CD4-positive, alpha-beta T cell treated with Interleukin-4 for 1 hour (primary cell): ENCODE measurements around the gene IPO9.
"Not testable (repeated sequence)": the region's sequence is repeated elsewhere in the genome, so short reads cannot be mapped to it uniquely, and the experiment has no call there.

Experiments used
- DNase-seq, 2 donors: peaks; one replicate each; pipeline ENCODE4 v3.0.0-alpha.2; 2020 to 2022

IPO9 gene

DNA sequence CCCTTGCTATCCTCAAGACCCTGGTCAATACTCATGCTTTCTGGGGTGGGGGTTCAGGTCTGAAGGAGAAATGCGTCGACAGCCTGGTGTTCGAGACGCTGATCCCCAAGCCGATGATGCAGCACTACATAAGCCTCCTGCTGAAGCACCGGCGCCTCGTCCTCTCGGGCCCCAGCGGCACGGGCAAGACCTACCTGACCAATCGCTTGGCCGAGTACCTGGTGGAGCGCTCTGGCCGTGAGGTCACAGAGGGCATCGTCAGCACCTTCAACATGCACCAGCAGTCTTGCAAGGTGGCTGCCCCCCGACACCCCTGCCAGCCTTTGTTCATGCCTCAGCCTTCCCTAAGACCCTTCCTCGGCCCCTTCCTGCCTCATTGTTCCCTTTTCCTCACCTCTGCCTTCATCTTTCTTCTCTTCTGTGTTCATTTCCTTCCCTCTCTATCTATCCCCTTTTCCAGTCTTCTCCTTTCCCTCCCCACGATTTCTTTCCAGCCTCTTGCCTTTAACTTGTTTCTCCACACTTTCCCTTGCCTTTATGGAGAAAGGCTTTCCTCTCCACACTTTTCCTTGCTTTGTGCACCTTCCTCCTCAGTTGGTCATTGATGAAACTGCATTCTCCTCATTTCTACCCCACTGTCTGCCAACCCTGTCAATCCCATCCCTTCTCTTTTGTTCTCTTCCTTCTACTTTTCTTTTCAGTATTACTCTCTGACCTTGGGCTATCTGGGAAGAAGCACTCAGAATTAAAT, 18.3 kb upstream of the IPO9 start:
- DNase-seq = no peak

DNA sequence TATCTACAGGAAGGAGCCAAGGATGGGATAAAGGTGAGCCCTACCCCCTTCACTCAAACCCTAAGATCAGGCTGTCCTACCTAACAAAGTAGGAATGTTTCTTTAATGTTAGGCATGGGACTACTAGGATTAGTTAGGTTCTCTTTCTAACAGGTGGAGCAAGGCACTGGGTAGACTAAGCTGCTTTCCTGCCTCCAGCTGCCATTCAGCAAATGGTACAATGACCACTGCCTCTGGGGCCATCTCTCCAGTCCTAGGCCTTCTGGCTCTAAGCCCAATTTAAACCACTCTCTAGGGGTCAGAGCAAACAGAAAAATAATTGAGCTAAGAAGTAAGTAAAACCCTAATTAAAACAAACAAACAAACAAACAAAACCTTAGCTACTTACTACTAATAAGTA, 15.7 kb upstream of the IPO9 start:
- DNase-seq = no peak

DNA sequence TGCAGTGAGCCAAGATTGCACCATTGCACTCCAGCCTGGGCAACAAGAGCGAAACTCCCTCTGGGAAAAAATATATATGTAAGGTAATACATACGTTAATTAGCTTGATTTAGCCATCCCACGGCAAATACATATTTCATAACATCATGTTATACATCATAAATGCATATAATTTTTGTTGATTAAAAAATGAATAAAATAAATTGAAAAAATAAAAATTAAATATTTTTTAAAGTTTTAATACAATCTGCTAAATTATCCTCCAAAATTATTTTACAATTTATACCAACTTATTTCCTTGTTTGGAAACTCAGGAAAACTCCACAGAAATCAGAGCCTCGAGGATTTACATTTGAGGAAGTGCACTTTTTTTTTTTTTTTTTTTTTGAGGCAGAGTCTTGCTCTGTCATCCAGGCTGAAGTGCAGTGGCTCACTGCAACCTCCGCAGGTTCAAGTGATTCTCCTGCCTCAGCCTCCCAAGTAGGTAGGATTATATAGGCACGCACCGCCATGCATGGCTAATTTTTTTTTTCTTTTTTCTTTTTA, 12.6 kb upstream of the IPO9 start:
- DNase-seq = no peak

DNA sequence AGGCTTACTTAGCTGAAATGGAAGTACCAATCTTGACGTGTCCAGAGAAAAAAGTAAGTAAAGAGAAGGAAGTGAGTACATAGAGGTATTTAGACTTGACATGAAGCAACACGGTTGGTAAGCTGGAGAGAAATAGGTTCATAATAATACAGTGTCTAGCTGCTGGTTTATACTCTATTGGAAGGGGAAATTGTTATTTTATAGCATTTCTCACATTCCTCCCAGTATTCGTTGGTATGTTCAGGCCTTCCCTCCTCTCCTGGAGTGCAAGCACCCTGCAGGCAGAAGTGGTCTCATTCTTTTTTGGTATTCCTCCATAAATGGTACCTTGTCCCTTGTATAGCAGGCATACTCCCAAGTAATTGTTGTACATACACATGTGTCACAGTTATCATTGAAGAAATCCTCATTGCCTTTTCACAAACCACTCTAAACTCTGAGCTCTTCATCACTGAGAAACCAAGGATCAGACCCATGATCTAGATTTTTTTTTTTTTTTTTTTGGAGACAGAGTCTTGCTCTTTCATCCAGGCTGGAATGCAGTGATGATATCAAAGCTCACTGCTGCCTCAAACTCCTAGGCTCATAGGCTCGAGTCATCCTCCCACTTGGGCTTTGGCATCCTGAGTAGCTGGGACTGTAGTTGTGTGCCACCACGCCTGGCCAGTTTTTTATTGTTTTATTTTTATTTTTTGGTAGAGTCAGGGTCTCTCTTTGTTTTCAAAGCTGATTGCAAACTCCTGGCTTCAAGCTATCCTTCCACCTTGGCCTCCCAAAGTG, 9.8 kb upstream of the IPO9 start:
- DNase-seq = no peak

DNA sequence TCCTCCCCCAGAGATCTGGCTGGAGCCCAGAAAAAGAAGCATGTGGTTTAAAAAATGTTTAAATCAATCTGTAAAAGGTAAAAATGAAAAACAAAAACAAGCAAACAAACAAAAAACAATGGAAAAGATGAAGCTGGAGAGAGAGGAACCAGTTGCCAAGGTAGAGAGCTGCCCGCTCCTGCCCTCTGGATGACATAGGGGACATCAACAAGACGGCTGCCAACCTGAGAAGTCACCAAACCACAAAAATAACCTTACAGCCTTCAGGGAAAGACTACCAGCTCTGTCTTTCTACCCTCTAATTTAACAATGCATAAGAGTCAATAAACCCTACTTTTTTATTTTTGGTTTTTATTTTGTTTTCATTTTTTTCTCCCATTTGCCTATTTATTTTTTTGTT, 8.5 kb upstream of the IPO9 start:
- no peak for DNase-seq

DNA sequence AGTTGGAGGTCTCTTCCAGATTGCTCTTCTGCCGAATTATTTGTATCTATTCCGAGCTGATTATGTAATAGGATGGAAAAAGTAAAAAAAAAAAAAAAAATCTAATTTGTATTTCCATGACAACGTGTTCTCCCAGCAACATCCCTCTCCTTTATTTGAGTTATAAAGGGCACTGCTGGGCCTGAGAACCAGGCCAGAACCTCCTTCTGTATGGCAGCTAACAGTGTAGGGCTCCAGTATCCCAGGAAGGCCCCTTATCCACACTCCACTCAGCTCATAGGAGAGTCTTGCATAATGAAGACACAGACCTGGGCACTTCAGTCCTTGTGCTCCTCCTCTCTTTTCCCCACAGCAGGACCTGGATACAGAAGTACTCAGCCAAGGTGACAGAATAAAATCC, 3.7 kb upstream of the IPO9 start:
- DNase-seq = no peak

DNA sequence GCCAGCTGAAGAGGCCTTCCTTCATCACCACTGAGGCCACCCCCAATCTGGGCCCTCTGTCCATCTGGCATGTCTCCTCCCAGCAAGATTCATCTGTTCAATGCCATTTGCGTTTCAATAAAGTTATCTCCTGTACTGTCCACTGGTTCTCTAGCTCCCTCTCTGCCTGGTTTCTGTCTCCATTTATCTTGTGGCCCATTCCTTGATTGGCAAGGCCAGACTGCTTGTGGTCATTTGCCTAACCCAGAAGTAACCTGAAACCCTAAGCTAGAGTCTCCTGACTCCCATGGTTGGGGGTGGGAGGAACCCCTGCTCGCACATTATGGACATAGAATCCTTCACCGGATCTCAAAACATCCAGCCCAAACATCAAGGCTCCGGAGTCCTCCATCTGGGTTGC, 2.1 kb upstream of the IPO9 start:
- no peak for DNase-seq

DNA sequence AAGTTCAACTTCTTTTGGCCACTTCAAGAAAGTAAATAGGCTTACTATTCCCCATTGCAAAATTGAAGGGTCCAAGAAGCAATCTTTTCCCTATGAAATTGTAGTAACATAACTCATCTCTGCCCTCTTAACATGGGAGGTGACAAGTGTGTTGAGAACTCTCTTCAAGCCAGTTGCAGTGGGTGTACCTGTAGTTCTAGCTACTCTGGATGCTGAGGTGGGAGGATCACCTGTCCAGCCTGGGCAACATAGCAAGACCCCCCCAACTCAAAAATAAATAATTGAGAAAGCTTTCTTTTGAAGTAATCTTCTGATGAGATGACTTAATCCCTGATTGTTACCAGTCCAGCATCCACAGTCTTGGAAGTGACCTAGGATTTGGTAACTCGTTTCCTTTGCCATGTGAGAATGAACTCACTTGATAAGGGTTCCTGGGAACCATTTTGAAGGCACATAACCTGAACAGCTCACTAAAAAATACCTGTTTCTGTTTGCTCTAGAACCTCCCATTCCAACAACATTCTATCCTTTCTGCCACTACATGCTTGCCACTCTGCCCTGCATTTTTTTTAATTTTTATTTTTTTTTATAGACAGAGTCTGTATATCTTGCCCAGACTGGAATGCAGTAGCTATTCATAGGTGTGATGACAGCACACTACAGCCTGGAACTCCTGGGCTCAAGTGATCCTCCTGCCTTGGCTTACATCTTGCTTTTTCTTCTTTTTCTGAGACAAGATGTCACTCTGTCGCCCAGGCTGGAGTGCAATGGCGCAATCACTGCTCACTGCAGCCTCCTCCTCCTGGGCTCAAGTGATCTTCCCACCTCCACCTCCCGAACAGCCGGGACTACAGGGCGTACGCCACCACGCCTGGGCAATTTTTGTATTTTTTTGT, 1.4 kb upstream of the IPO9 start:
- no peak for DNase-seq

DNA sequence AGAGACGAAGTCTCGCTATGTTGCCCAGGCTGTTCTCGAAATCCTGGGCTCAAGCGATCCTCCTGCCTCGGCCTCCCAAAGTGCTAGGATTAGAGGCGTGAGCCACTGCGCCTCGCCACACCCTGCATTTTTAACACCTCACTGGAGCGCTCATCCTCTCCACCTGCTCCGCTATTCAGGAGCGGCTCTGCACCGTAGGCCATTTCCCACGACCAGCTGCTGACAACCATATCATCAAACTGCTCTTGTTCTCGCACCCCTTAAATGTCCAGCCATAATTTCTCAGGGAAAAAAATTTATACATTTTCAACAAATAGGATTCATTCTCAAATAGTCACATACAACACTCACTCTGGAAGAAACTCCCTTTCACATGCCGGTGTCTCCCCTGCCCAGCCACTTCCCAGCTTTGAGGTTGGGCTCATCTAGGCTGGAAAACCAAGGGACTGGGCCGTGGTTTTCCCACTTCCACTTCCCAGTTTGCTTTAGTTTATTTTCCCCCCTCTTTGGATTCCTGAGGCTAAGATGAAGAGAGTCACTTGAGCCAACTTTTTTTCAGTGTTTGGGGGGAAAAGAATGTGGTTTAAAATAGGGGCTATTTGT, 639 bp upstream of the IPO9 start:
- DNase-seq = no peak

DNA sequence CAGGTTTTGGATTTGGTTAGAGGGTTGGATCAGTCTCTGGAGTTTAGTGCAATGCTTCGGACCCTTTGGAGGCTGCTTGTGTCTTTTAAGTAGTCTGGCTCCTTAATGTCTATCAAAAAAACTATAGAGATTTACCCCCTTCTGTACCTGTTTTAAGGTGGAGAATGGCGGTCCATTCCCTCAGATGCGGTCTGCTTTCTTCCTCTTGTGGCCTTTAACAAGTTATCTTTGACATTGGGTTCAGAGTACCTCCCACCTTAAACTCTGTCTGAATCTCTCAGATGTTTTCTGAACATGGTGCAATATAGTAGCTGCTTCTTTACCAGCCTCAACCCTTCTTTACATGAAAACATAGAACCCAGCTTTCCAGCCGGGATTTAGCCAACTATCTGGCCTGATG, 2.4 kb downstream of the IPO9 start:
- DNase-seq = no peak

DNA sequence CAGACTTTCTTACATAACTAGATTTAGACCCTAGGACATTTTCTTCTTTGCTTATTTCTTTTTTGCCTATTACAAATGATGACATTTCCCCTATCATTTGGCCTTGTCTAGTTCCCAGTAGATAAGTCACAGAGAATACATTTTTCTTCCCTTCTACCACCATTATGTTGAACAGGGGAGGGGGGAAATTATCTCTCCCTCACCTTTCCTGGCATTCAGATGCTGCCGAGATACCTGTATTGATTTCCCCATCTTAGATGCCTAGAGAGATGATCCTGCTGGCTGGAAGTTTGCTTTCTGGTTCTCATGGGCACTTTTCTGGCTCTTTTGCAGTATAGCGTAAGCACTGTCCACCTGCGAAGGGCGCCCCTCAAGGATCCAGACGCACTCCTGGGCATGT, 5.7 kb downstream of the IPO9 start:
- no peak for DNase-seq

DNA sequence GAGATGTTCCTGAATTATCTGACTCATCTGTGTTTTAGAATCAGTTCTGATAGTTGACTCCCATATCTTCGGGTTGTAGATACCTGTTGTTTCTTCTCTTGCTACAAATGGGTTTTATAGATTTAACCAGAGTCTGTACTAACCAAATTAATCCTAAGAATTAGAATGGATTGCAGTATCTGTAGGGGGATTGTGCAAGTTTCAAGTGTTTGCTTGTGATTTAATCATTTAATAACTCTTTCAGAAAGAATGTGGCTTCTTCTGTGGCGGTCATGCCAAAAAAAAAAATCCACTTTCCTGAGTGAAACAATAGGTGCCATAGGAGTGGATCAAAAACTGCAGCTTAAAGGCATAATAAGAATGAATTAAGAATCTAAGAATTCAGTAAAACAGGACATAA, 9.4 kb downstream of the IPO9 start:
- no peak for DNase-seq

DNA sequence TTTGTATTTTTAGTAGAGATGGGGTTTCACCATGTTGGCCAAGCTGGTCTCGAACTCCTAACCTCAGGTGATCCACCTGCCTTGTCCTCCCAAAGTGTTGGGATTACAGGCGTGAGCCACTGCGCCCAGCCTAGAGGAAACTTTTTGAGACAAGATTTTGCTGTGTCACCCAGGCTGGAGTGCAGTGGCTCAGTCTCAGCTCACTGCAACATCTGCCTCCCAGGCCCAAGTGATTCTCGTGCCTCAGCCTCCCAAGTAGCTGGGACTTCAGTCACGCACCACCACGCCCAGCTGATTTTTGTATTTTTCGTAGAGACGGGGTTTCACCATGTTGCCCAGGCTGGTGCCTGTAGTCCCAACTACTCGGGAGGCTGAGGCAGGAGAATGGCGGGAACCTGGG, 10.1 kb downstream of the IPO9 start:
- not testable (repeated sequence) for DNase-seq

DNA sequence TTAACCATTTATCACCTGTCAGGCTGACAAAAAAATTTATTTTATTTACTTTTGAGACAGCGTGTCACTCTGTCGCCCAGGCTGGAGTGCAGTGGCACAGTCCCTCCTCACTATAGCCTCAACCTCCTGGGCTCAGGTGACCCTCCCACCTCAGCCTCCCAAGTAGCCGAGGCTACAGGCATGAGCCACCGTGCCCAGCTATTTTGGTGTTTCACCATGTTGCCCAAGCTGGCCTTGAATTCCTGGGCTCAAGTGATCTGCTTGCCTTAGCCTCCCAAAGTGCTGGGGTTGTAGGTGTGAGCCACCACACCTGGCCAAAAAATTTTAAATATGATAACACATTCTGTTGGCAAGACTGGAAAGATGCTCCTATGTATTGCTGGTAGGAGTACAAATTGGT, 11.1 kb downstream of the IPO9 start:
- no peak for DNase-seq

DNA sequence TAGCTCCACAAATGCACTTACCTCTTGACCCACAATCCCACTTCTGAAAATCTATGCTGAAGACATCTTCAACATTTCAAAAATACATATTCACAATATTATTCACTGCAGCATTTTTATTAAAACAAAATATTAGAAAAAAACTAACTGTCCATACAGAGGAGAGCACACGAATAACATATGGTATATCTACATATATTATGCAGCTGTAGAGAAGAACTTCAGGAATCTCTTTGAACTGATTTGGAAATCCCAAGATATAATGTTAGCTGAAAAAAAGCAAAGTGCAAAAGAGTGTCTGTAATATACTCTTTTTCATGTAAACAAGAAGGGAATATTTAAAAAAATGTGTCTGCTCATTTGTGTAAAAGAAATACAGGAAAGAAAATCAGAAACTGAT, 11.5 kb downstream of the IPO9 start:
- no peak for DNase-seq

DNA sequence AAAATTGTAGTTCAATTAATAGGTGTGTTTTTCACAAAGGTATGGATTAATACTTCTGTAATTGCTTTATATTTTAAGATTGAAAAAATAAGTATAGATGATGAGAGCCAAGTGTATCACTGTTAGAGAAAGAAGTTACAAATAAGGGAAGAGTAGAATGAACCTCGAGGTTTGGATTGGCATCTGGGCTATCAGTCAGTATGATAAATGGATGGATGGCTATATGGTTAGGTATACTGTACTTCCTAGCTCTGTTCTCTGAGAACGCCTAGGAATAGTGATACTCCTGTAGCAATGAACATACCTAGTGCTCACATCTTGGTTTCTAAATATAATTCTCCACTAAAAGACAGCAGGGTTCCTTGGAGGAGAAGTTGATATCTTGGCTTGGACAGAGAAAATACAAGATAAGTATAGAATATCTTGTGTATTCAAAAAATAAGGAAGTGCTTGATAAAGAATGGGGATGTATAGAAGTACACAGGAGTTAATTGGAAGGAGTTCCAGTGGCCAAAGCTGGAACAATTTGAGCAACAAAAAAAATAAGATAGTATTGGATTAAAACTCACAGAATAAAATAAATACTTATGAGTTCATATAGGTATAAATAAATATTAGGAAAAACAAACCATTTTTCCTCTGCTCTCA, 12.4 kb downstream of the IPO9 start:
- no peak for DNase-seq

DNA sequence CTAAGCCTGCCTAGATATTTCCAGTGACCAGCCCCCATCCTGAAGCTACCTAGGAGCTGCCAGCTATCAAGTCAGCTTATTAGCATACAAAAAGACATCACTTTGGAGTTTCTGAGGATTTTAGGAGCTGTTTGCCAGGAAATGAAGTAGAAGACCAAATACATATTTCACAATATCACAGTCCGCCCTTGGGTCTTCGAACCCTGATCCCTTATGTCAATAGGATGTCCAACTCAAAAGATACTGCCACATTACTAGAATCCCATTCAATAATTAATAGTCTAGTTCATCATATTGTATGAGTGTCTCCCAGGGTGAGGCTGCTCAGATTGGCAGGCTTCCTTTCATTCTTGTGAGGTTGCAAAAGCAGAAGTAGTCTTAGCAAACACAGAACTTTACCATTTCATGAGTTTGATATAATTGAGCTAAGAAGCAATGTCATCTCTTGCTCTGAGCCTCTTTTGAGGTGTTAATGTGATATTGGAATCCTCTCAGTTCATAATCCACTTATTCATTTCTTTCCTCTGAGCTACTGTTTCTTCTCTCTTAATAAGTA, 13.6 kb downstream of the IPO9 start:
- no peak for DNase-seq

DNA sequence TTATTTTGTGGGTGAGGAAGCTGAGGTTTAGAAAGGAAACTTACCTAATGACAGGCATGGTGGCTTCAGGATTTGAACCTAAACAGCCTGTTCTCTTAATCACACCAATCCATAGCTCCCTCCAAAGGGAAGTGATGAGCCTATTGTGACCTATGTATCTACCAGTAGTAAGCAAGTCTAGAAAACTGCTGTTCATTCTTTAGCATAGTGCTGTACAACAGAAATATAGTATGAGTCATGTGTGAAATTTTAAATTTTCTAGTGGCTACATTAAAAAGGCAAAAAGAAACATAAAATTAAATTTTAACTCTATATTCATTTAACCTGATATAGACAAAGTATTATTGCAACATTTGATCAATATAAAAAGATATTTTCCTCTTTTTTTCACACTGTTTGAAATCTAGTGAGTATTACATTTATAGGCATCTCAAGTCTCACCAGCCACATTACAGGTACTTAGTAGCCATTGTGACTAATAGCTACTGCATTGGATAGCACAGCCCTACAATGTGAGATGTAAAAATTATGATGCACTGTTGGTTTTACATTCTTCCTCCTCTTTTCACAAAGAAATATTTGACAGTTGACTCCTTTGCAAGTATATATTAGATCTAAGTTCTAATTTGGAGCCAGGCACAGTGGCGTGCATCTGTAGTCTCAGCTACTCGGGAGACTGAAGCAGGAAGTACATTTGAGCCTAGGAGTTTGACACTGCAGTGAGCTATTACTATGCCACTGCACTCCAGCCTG, 16.6 kb downstream of the IPO9 start:
- DNase-seq = no peak

DNA sequence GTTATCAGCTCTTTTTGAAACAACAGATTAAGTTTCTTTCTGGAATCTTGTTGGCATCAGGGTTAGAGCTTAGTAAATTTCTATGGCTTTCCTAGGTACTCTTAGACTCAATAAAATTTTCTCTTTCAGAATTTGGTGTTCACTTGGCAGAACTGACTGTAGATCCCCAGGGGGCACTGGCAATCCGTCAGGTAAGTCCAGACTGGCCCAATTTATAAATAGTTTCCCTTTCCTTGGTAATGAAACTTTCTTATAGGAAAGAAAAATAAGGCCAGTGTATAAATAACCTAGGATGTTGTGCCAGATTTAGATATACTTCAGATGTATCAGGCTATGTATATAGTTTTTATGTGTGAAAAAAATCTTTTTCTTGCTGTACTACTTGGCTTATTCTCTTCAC, 18.2 kb downstream of the IPO9 start:
- no peak for DNase-seq

DNA sequence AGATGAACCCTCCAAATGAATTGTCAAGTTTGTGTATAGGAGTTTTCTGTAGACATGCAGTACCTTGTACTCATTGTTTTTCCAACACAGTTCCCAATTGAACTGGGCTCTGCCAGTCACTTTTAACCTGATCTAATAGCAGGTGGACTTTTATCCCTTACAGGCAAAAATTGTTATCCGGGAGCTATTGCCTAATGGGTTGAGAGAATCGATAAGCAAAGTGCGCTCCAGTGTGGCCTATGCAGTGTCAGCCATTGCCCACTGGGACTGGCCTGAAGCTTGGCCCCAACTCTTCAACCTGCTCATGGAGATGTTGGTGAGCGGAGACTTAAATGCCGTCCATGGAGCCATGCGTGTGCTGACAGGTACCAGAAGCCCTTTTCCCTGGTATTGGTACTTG, 19.3 kb downstream of the IPO9 start:
- no peak for DNase-seq

DNA sequence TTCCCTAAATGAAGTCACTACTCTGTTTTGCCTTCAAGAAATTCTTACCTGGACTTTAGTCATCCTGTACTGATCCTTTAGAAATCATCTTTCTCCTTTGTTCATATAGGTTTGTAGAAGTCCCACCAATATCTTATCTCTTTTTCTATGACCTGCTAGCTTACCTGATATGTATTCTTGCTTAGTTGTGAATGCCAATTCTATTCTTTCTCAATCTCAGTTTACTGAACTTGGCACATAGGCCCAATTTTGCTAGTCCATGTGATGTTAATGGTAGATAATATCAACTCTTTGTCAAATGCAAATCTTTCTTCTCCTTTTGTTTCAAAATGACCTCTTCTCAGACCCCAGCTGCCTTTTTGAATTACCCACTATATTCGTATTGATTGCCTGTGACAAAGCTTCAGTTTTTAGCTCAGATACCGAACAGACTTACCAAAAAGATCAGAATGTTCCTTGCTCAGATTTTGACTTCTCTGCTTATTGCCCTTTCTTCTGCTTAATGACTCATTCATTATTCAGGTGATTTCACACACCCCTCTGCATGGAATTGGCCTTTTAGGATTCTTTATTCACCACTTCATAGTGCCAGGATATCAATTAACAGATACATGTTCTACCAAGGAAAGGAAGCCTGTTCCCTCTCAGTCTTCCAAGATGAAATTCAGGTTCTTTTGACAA, 20.6 kb downstream of the IPO9 start:
- no peak for DNase-seq
